SJSA1 (cell line): ENCODE measurements around the gene PAMR1. TPM values are rescaled to one million over a fixed set of nuclear protein-coding genes. Genes with fewer than 3 reads are reported as not detected.

ENCODE experiments used
- DNase-seq, 2 experiments: peaks; one replicate each; pipeline ENCODE4 v3.0.0-alpha.2; 2015 to 2020; ENCODE audit warnings: low spot score in 2 of 2, low read depth in 1 of 2
- H3K27ac ChIP-seq: fragments of 250-450 bp; sonication (Bioruptor Pico); 2 replicates; pipeline ENCODE4 v1.5.1; 2020; ENCODE audit warnings: mild to moderate bottlenecking, moderate library complexity
- H3K27me3 ChIP-seq: fragments of 250-450 bp; sonication (Bioruptor Pico); replicated peaks from 2 replicates; pipeline ENCODE4 v1.5.1; 2020; ENCODE audit warnings: mild to moderate bottlenecking, moderate library complexity
- H3K36me3 ChIP-seq: fragments of 250-450 bp; sonication (Bioruptor Pico); 2 replicates; pipeline ENCODE4 v1.5.1; 2020; ENCODE audit warnings: mild to moderate bottlenecking
- H3K4me1 ChIP-seq: fragments of 250-450 bp; sonication (Bioruptor Pico); replicated peaks from 2 replicates; pipeline ENCODE4 v1.6.1; 2021; ENCODE audit warnings: mild to moderate bottlenecking
- H3K4me3 ChIP-seq: fragments of 250-450 bp; sonication (Bioruptor Pico); 2 replicates; pipeline ENCODE4 v1.5.1; 2020; ENCODE audit warnings: mild to moderate bottlenecking
- H3K9me3 ChIP-seq: fragments of 250-450 bp; sonication (Bioruptor Pico); replicated peaks from 2 replicates; pipeline ENCODE4 v1.5.1; 2020; ENCODE audit warnings: mild to moderate bottlenecking
- total RNA-seq: library from RNA; depleted of rRNA; stranded (reverse); fragments of >200 nt; shearing (Covaris generic); gene quantifications from 2 replicates; pipeline ENCODE4 v1.2.3, GENCODE V29; 2014

The PAMR1 gene
- total RNA-seq, 1 experiment from 2014 or later: 57.6 TPM

- H3K36me3 ChIP-seq: no peaks in the 10 kb centered on the region; the same call in 1 of the 2 replicates
- peaks cover 19% of the 10 kb centered on the region for H3K4me1 ChIP-seq
- 0 out of 2 replicates have a peak, but pooled peaks cover 3% of the 10 kb centered on the region for H3K9me3 ChIP-seq
- no peak overlapping the region for H3K27ac ChIP-seq
- no peak for DNase-seq
- H3K27me3 ChIP-seq: no peaks in the 10 kb centered on the region
- no peak overlapping the region for H3K4me3 ChIP-seq
These were observed 45.7 kb downstream of the PAMR1 start for GRCh38 chr11:35479731-35480130.

GRCh38 chr11:35478471-35479091 is 46.8 kb downstream of the PAMR1 start:
- 0 out of 2 replicates have a peak, but pooled peaks cover 3% of the 10 kb centered on the region for H3K9me3 ChIP-seq
- no peak for DNase-seq
- peaks cover 8% of the 10 kb centered on the region for H3K4me1 ChIP-seq
- H3K27me3 ChIP-seq: no peaks in the 10 kb centered on the region
- no peaks in the 10 kb centered on the region for H3K36me3 ChIP-seq
- H3K4me3 ChIP-seq: no peak overlapping the region
- no peak overlapping the region for H3K27ac ChIP-seq

GRCh38 chr11:35477901-35478300 is 47.5 kb downstream of the PAMR1 start:
- H3K27me3 ChIP-seq: no peaks in the 10 kb centered on the region
- 0 out of 2 replicates have a peak, but pooled peaks cover 3% of the 10 kb centered on the region for H3K9me3 ChIP-seq
- H3K4me3 ChIP-seq: no peak overlapping the region
- peaks cover 1% of the 10 kb centered on the region for H3K4me1 ChIP-seq
- no peak overlapping the region for H3K27ac ChIP-seq
- no peak for DNase-seq
- H3K36me3 ChIP-seq: no peaks in the 10 kb centered on the region

GRCh38 chr11:35474688-35475087 is 50.7 kb downstream of the PAMR1 start:
- no peaks in the 10 kb centered on the region for H3K9me3 ChIP-seq
- no peaks in the 10 kb centered on the region for H3K4me1 ChIP-seq
- no peak overlapping the region for H3K4me3 ChIP-seq
- H3K27ac ChIP-seq: no peak overlapping the region
- DNase-seq: no peak
- peaks cover 8% of the 10 kb centered on the region for H3K36me3 ChIP-seq
- H3K27me3 ChIP-seq: no peaks in the 10 kb centered on the region

GRCh38 chr11:35473795-35474374 is 51.5 kb downstream of the PAMR1 start:
- Histone ChIP-seq H3K36me3 (peaks cover 8% of the 10 kb centered on the region), H3K4me1 (no peaks in the 10 kb centered on the region), H3K27me3 (no peaks in the 10 kb centered on the region), H3K27ac (no peak overlapping the region), H3K9me3 (no peaks in the 10 kb centered on the region), H3K4me3 (no peak overlapping the region)
- DNase-seq: no peak

GRCh38 chr11:35470616-35471015 is 54.8 kb downstream of the PAMR1 start:
- Histone ChIP-seq H3K4me3 (no peak overlapping the region), H3K36me3 (peaks cover 8% of the 10 kb centered on the region), H3K27ac (no peak overlapping the region), H3K9me3 (no peaks in the 10 kb centered on the region), H3K27me3 (no peaks in the 10 kb centered on the region), H3K4me1 (no peaks in the 10 kb centered on the region)
- no peak for DNase-seq

GRCh38 chr11:35466058-35466457 is 59.4 kb downstream of the PAMR1 start:
- Histone ChIP-seq H3K27ac (no peak overlapping the region), H3K9me3 (no peaks in the 10 kb centered on the region), H3K4me3 (no peak overlapping the region), H3K4me1 (no peaks in the 10 kb centered on the region), H3K36me3 (peaks cover 8% of the 10 kb centered on the region), H3K27me3 (no peaks in the 10 kb centered on the region)
- DNase-seq: no peak

GRCh38 chr11:35464308-35464707 is 61.1 kb downstream of the PAMR1 start:
- H3K4me1 ChIP-seq: no peaks in the 10 kb centered on the region
- no peak overlapping the region for H3K27ac ChIP-seq
- H3K4me3 ChIP-seq: no peak overlapping the region
- no peaks in the 10 kb centered on the region; the same call in 1 of the 2 replicates for H3K36me3 ChIP-seq
- H3K27me3 ChIP-seq: no peaks in the 10 kb centered on the region
- DNase-seq: no peak
- no peaks in the 10 kb centered on the region for H3K9me3 ChIP-seq

- Histone ChIP-seq H3K27me3 (no peaks in the 10 kb centered on the region), H3K9me3 (no peaks in the 10 kb centered on the region), H3K36me3 (no peaks in the 10 kb centered on the region; the same call in 1 of the 2 replicates), H3K27ac (no peak overlapping the region), H3K4me1 (no peaks in the 10 kb centered on the region), H3K4me3 (no peak overlapping the region)
- no peak for DNase-seq
These were observed 62.1 kb downstream of the PAMR1 start for GRCh38 chr11:35463331-35463751.

- no peaks in the 10 kb centered on the region for H3K9me3 ChIP-seq
- H3K27ac ChIP-seq: no peak overlapping the region
- no peaks in the 10 kb centered on the region for H3K4me1 ChIP-seq
- no peak overlapping the region for H3K4me3 ChIP-seq
- no peak for DNase-seq
- H3K27me3 ChIP-seq: no peaks in the 10 kb centered on the region
- H3K36me3 ChIP-seq: no peaks in the 10 kb centered on the region
These were observed 63.4 kb downstream of the PAMR1 start for GRCh38 chr11:35461917-35462538.

- H3K4me3 ChIP-seq: no peak overlapping the region
- no peak overlapping the region for H3K27ac ChIP-seq
- DNase-seq: no peak
- no peaks in the 10 kb centered on the region for H3K9me3 ChIP-seq
- H3K27me3 ChIP-seq: no peaks in the 10 kb centered on the region
- no peaks in the 10 kb centered on the region for H3K4me1 ChIP-seq
- H3K36me3 ChIP-seq: peaks cover 3% of the 10 kb centered on the region; the same call in 1 of the 2 replicates
These were observed 65.9 kb downstream of the PAMR1 start for GRCh38 chr11:35459489-35459888.

GRCh38 chr11:35458846-35459245 is 66.6 kb downstream of the PAMR1 start:
- Histone ChIP-seq H3K36me3 (peaks cover 3% of the 10 kb centered on the region; the same call in 1 of the 2 replicates), H3K4me3 (no peak overlapping the region), H3K27ac (no peak overlapping the region), H3K4me1 (no peaks in the 10 kb centered on the region), H3K27me3 (no peaks in the 10 kb centered on the region), H3K9me3 (no peaks in the 10 kb centered on the region)
- DNase-seq: no peak

GRCh38 chr11:35454362-35454761 is 71.1 kb downstream of the PAMR1 start:
- H3K27ac ChIP-seq: no peak overlapping the region
- no peaks in the 10 kb centered on the region for H3K4me1 ChIP-seq
- H3K4me3 ChIP-seq: no peak overlapping the region

GRCh38 chr11:35436581-35437250 is 88.7 kb downstream of the PAMR1 start:
- DNase-seq: no peak
- peaks cover 24% of the 10 kb centered on the region for H3K36me3 ChIP-seq
- H3K4me3 ChIP-seq: no peak overlapping the region
- no peaks in the 10 kb centered on the region for H3K27me3 ChIP-seq
- H3K9me3 ChIP-seq: no peaks in the 10 kb centered on the region
- H3K4me1 ChIP-seq: no peaks in the 10 kb centered on the region
- H3K27ac ChIP-seq: no peak overlapping the region

More at GRCh38 chr11:35454362-35454761, 71.1 kb downstream of the PAMR1 start:
- Histone ChIP-seq H3K36me3 (peaks cover 7% of the 10 kb centered on the region; the same call in 1 of the 2 replicates), H3K9me3 (no peaks in the 10 kb centered on the region; the same call in 1 of the 2 replicates), H3K27me3 (no peaks in the 10 kb centered on the region)
- DNase-seq: no peak
